Upper lobe of left lung (tissue), 4 donors: Measurements from ENCODE around the gene GATD1.

ENCODE experiments used
- CTCF ChIP-seq, 6 experiments: fragments of 450-650 bp in 4 of 6; fragments of 200-600 bp in 2 of 6; sonication (generic) in 2 of 6; IDR thresholded peaks; one replicate each; pipeline ENCODE4 v1.5.1; 2016 to 2019; ENCODE audit warnings: antibody characterized with exemption in 6 of 6
- EP300 ChIP-seq, 4 donors: sonication (generic); formaldehyde crosslinking; IDR thresholded peaks; one replicate each; pipeline ENCODE4 v1.5.1; 2017; ENCODE audit warnings: antibody characterized with exemption in 4 of 4, control low read depth in 2 of 4
- POLR2A ChIP-seq, 4 donors: fragments of 450-650 bp; IDR thresholded peaks; one replicate each; pipeline ENCODE4 v1.5.1; 2016 to 2017; ENCODE audit warnings: antibody characterized with exemption in 4 of 4, mild to moderate bottlenecking in 2 of 4
- POLR2AphosphoS5 ChIP-seq, 2 donors: sonication (generic); formaldehyde crosslinking; IDR thresholded peaks; one replicate each; pipeline ENCODE4 v1.5.1; 2017; ENCODE audit warnings: antibody characterized with exemption in 2 of 2

- no peak for TF ChIP-seq POLR2A (IDR thresholded peaks at IDR 0.05)
- no peak for TF ChIP-seq CTCF (IDR thresholded peaks at IDR 0.05)
- TF ChIP-seq EP300 (IDR thresholded peaks at IDR 0.05) = no peak
- no peak for TF ChIP-seq POLR2AphosphoS5 (IDR thresholded peaks at IDR 0.05)
Observed at GRCh38 chr11:782264-783174, 5.2 kb upstream of the GATD1 start.
